ENCODE results near the gene FSCN2. TPM values are rescaled to one million over a fixed set of nuclear protein-coding genes. Genes with fewer than 3 reads are reported as not detected.

Gene FSCN2
- total and polyA plus RNA-seq, 2 of the 4 experiments (the other 2 are of a cell fraction), result 0.18 to 0.84 TPM

- TF ChIP-seq BHLHE40 (IDR thresholded peaks at IDR 0.05; ENCODE audit: low read depth, low read length), result no peak
- TF ChIP-seq CHD1 (IDR thresholded peaks at IDR 0.05; ENCODE audit: low read depth, low read length), result no peak
- TF ChIP-seq POLR2A (IDR thresholded peaks at IDR 0.05; ENCODE audit: low read depth, low read length), result no peak
Measured at GRCh38 chr17:81511554-81511803, 16.7 kb upstream of the FSCN2 start (continued).

GRCh38 chr17:81511804-81512561, 16.2 kb upstream of the FSCN2 start:
- ChIA-PET POLR2A (ENCODE audit: unreplicated experiment) (interaction anchor here (0.6 to 1.1 kb wide), 8 partner anchors 20 to 167 kb away, joined by 3 to 4 read pairs (median 3); no protein-coding TSS in a partner anchor), CTCF (no interaction called here)
- no peaks in the 10 kb centered on the region for H3K9me3 ChIP-seq (ENCODE audit: control insufficient read depth, insufficient read depth, low read length)
- dilution Hi-C loops (cut with HindIII; ENCODE audit: low sequenced_read_pairs, unreplicated experiment), result no loop called here
- peak overlapping the region; percentile 70 for H3K4me2 ChIP-seq (ENCODE audit: low read depth, low read length)
- no peak for TF ChIP-seq FOS (IDR thresholded peaks at IDR 0.05; ENCODE audit: low read depth, low read length)
- TF ChIP-seq POLR2A (IDR thresholded peaks at IDR 0.05; ENCODE audit: low read depth, low read length), result peak; percentile 18; the same call in 1 of the 2 replicates
- TF ChIP-seq CEBPB (IDR thresholded peaks at IDR 0.05; ENCODE audit: low read depth, low read length), result no peak
- peak overlapping the region; percentile 75 for H2BK5ac ChIP-seq (ENCODE audit: low read depth, low read length, poor library complexity, severe bottlenecking)
- peak overlapping the region; percentile 89 for H3K27ac ChIP-seq (ENCODE audit: insufficient read depth, low read length)
- peaks cover 37% of the 10 kb centered on the region for H3K36me3 ChIP-seq (ENCODE audit: control insufficient read depth, insufficient read depth, low read length)
- H4K20me1 ChIP-seq (ENCODE audit: insufficient read depth, low read length), result peaks cover 64% of the 10 kb centered on the region
- H3K9ac ChIP-seq (ENCODE audit: low read depth, low read length), result peak overlapping the region; percentile 98
- H3K23ac ChIP-seq (ENCODE audit: low read depth, low read length), result peak overlapping the region; percentile 86
- H2BK120ac ChIP-seq (ENCODE audit: low read depth, low read length), result no peak overlapping the region
- H4K5ac ChIP-seq (ENCODE audit: low read depth, low read length), result no peak overlapping the region
- no peaks in the 10 kb centered on the region for H3K9me1 ChIP-seq (ENCODE audit: insufficient read depth, low read length)
- peak; percentile 0; the same call in 1 of the 2 replicates for ATAC-seq (ENCODE audit: low read depth)
- H4K91ac ChIP-seq (ENCODE audit: insufficient read depth, low read depth, low read length), result peak overlapping the region; percentile 39; the same call in 1 of the 2 replicates
- peak overlapping the region; percentile 85 for H2AK9ac ChIP-seq (replicated peaks; ENCODE audit: low read depth, low read length, poor library complexity)
- 2% methylated on average over 19 of the region's 62 CpGs; no CpG with 5 or more reads in 1 of the 2 experiments for WGBS, 2 experiments (ENCODE audit: extremely low coverage in 2 of 2, insufficient read length in 1 of 2)
- in situ Hi-C loops (cut with MboI; ENCODE audit: low sequenced_read_pairs), result no loop called here
- H2AFZ ChIP-seq (replicated peaks; ENCODE audit: low read length, poor library complexity), result peak overlapping the region; percentile 75
- H3K4me1 ChIP-seq (ENCODE audit: control insufficient read depth, insufficient read depth, low read length), result peaks cover 9% of the 10 kb centered on the region
- peaks cover 3 to 53% of the 10 kb centered on the region in 2 experiments; a peak in 3 of 4 replicates for H3K79me1 ChIP-seq (ENCODE audit: low read depth in 1 of 2, low read length in 2 of 2)
- no peak overlapping the region for H2BK15ac ChIP-seq (ENCODE audit: low read depth, low read length)
- no peaks in the 10 kb centered on the region for H3K27me3 ChIP-seq (ENCODE audit: control insufficient read depth, insufficient read depth, low read length)
- peak overlapping the region; percentile 49; the same call in 1 of the 2 replicates for H2AK5ac ChIP-seq (ENCODE audit: low read depth, low read length)
- H4K8ac ChIP-seq (ENCODE audit: low read depth in 2 of 2, low read length in 2 of 2), result peak overlapping the region in 1 of 2 experiments; percentile 53; a peak in 1 of 4 replicates
- DNase-seq, result no peak
- peak overlapping the region; percentile 4; the same call in 1 of the 2 replicates for H3K18ac ChIP-seq (ENCODE audit: low read depth, low read length)
- H3K4ac ChIP-seq (ENCODE audit: low read depth, low read length), result peak overlapping the region; percentile 69
- peak overlapping the region; percentile 93 for H3K14ac ChIP-seq (replicated peaks; ENCODE audit: low read depth, low read length)
- TSS peak; percentile 87 for BruUV-seq (replicated peaks)
- H2BK20ac ChIP-seq (ENCODE audit: low read depth, low read length), result no peak overlapping the region
- intact Hi-C loops (cut with micrococcal nuclease), result no loop called here
- H3K4me3 ChIP-seq (ENCODE audit: insufficient read depth, low read depth, low read length), result peak overlapping the region; percentile 79
- peak overlapping the region; percentile 88 for H3K56ac ChIP-seq (ENCODE audit: extremely low read depth, insufficient read depth, low read length)

Data from IMR-90 (cell line).